Right lobe of liver (tissue), 6 donors: ENCODE results near the gene ABCG4. TPM values are rescaled to one million over a fixed set of nuclear protein-coding genes. Genes with fewer than 3 reads are reported as not detected.

Source experiments
- ATAC-seq, 4 donors: fragments of 200-7000 bp; cut with Tn5 transposase; one replicate each; pipeline ENCODE4 v1.9.1; 2020; ENCODE audit warnings: mild to moderate bottlenecking in 4 of 4, moderate library complexity in 4 of 4
- DNase-seq, 3 donors: peaks; one replicate each; pipeline ENCODE4 v3.0.0-alpha.2; 2020
- H3K27ac ChIP-seq, 3 donors: fragments of 200-600 bp; one replicate each; pipeline ENCODE4 v1.8.0; 2022
- H3K27me3 ChIP-seq, 2 donors: fragments of 200-600 bp; one replicate each; pipeline ENCODE4 v1.8.0; 2022
- H3K36me3 ChIP-seq, 4 donors: fragments of 200-600 bp; sonication (generic) in 1 of 4; one replicate each; pipeline versions ENCODE4 v1.5.1 to v1.8.0; 2017 to 2022; ENCODE audit warnings: control low read depth in 1 of 4
- H3K4me1 ChIP-seq, 4 donors: fragments of 200-600 bp; sonication (generic) in 1 of 4; one replicate each; pipeline versions ENCODE4 v1.5.1 to v1.8.0; 2017 to 2022; ENCODE audit warnings: control low read depth in 1 of 4
- H3K4me3 ChIP-seq, 3 donors: fragments of 200-600 bp; one replicate each; pipeline ENCODE4 v1.8.0; 2022
- H3K9me3 ChIP-seq, 4 donors: fragments of 200-600 bp; sonication (generic) in 1 of 4; one replicate each; pipeline versions ENCODE4 v1.5.1 to v1.8.0; 2017 to 2022; ENCODE audit warnings: control low read depth in 1 of 4
- CTCF ChIP-seq, 4 donors: fragments of 200-600 bp in 3 of 4; fragments of 450-650 bp in 1 of 4; IDR thresholded peaks; one replicate each; pipeline versions ENCODE4 v1.5.1 to v1.8.0; 2016 to 2022; ENCODE audit warnings: antibody characterized with exemption in 4 of 4, mild to moderate bottlenecking in 2 of 4
- POLR2A ChIP-seq: fragments of 450-650 bp; IDR thresholded peaks from one replicate; pipeline ENCODE4 v1.6.1; 2017; ENCODE audit warnings: antibody characterized with exemption, mild to moderate bottlenecking
- WGBS: methylation state at CpG from one replicate; pipeline ENCODE4 v1.1.6; 2018; ENCODE audit warnings: low coverage, low lambda C conversion rate; ENCODE audit not compliant: insufficient coverage; ENCODE audit errors: missing lambda C conversion rate; 5-methylcytosine and 5-hydroxymethylcytosine counted together
- intact Hi-C, 2 donors: fragments of 100-400 bp; cut with DNase I; formaldehyde crosslinking; loops; one replicate each; pipeline versions ENCODE4 v1.11.2 to v1.14.1; 2022
- total RNA-seq, 6 experiments: library from RNA; depleted of rRNA in 2 of 6; stranded (reverse); fragments of >200 nt in 2 of 6; fragmentation: NEBNext Ultra II Directional in 3 of 6; extraction: Animal tissue kit (Norgen Biotek cat#: 25700) in 3 of 6; gene quantifications; one replicate each; pipeline versions ENCODE4 v1.1.0 to v1.2.4, GENCODE V29; 2016 to 2023
- donor health status: DM: no; HTN: yes; CAD: no.
- donor health status: DM: no; HTN: no; CAD: no.
- donor health status: DM: no; HTN: no; CAD: no.
- donor health status: DM: no; HTN: yes; CAD: no.
- donor health status: DM: no; HTN: yes; CAD: no.

ABCG4 gene
- total RNA-seq, 6 experiments from 2014 or later, result 0.04 to 0.22 (median 0.09) TPM; not detected in 2

DNA sequence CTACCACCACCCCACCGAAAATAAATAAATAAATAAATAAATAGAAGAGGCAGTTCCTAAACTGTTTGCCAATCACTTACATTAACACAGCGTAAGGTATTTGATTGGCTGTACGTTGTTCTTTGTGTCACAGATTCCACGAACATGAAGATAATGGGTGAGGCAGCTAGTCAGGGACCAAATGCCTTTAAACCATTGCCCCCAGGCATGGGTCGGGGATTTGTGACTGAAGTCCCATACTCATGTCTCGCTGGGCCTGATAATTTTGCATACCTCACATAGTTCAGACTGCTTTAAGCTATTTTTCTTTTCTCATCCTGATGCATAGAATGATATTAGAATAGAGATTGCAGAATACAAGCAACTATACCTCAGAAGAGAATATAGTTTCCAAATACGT, 53.7 kb downstream of the ABCG4 start:
- intact Hi-C loops, result loop anchor here in 1 of 2 donors (10.0 kb wide), 1 partner anchor 48 kb away; no protein-coding TSS in a partner anchor

DNA sequence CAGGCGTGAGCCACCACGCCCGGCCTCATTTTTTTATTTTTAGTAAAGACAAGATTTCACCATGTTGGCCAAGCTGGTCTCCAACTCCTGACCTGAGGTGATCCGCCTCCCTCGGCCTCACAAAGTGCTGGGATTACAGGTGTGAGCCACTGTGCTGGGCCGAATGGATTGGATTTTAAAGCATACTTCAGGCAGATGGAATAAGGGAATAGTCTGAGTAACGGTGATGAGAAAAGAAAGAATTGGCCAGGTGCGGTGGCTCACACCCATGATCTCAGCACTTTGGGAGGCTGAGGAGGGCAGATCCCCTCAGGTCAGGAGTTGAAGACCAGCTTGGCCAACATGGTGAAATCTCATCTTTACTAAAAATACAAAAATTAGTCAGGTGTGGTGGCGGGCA, 55.2 kb downstream of the ABCG4 start:
- Histone ChIP-seq H3K27ac (no peak overlapping the region), H3K4me3 (no peak overlapping the region), H3K36me3 (no peaks in the 10 kb centered on the region), H3K27me3 (no peaks in the 10 kb centered on the region), H3K4me1 (peaks cover 0 to 10% (median 0%) of the 10 kb centered on the region in 4 donors), H3K9me3 (no peaks in the 10 kb centered on the region)
- no peak for ATAC-seq
- TF ChIP-seq POLR2A (no peak), CTCF (IDR thresholded peaks at IDR 0.05) (no peak)
- no peak for DNase-seq
- WGBS, result 91% methylated on average over 9 of the region's 9 CpGs
- intact Hi-C loops, result loop anchor here in 1 of 2 donors (10.0 kb wide), 1 partner anchor 49 kb away; no protein-coding TSS in a partner anchor

More for the DNA sequence above, 53.7 kb downstream of the ABCG4 start:
- Histone ChIP-seq H3K9me3 (no peaks in the 10 kb centered on the region), H3K4me3 (no peak overlapping the region), H3K4me1 (peaks cover 0 to 7% (median 0%) of the 10 kb centered on the region in 4 donors), H3K36me3 (no peaks in the 10 kb centered on the region), H3K27ac (no peak overlapping the region), H3K27me3 (no peaks in the 10 kb centered on the region)
- no peak for TF ChIP-seq CTCF (IDR thresholded peaks at IDR 0.05)
- no peak for TF ChIP-seq POLR2A
- ATAC-seq, result no peak
- no peak for DNase-seq
- 87% methylated on average over 7 of the region's 7 CpGs for WGBS

DNA sequence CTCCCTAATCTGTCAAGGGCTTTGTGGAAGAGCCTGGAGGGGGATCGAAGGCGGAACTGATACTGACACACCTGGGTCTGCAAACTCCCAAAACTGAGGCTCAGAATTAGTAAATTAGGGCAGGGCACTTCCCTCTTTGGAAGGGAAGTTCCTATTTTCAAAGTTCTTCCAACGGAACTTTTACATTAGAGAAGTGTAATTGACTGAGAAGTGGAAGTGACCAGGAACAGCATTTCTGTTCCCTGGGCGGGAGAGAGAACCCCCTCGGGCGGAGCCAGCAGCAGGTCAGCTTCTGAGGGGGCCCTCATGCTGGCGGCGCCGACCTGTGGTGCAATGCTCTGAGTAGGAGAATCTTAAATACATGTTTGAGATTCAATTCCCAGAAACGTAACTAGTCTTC, 56.2 kb downstream of the ABCG4 start:
- ATAC-seq (no peak), DNase-seq (peak in 2 of 3 donors; percentile 46 to 66)
- Histone ChIP-seq H3K4me3 (peak overlapping the region in 1 of 3 donors; percentile 75), H3K27ac (peak overlapping the region in 2 of 3 donors; percentile 79 to 90), H3K4me1 (peaks cover 0 to 10% (median 0%) of the 10 kb centered on the region in 4 donors), H3K27me3 (no peaks in the 10 kb centered on the region), H3K9me3 (no peaks in the 10 kb centered on the region), H3K36me3 (no peaks in the 10 kb centered on the region)
- 67% methylated on average over 10 of the region's 10 CpGs for WGBS
- TF ChIP-seq POLR2A (no peak), CTCF (IDR thresholded peaks at IDR 0.05) (no peak)
- intact Hi-C loops, result loop anchor here in 1 of 2 donors (10.0 kb wide), 1 partner anchor 50 kb away; no protein-coding TSS in a partner anchor

- H3K27me3 ChIP-seq, result no peaks in the 10 kb centered on the region
- DNase-seq (peak; percentile 94 to 96 (median 95)), ATAC-seq (peak; percentile 95 to 97 (median 96))
- no peaks in the 10 kb centered on the region for H3K36me3 ChIP-seq
- no peaks in the 10 kb centered on the region for H3K9me3 ChIP-seq
- 1% methylated on average over 26 of the region's 88 CpGs for WGBS
- H3K4me3 ChIP-seq, result peak within 1 kb of the TSS; percentile 75 to 98 (median 93)
- peaks cover 0 to 10% (median 0%) of the 10 kb centered on the region in 4 donors for H3K4me1 ChIP-seq
- TF ChIP-seq POLR2A, result peak; percentile 71
- peak; percentile 75 to 95 (median 85) for TF ChIP-seq CTCF (IDR thresholded peaks at IDR 0.05)
- intact Hi-C loops, result loop anchor here in 1 of 2 donors (10.0 kb wide), 1 partner anchor 51 kb away; no protein-coding TSS in a partner anchor
- peak within 1 kb of the TSS; percentile 74 to 90 (median 79) for H3K27ac ChIP-seq
Measured at GRCh38 chr11:119205574-119206510, 57.0 kb downstream of the ABCG4 start, which contains the start of gene CBL. Gene CBL (plus strand): TSS chr11:119206339. CDS start chr11:119206418, 79 bp downstream.
